GM23248 (cell line): ENCODE results near the gene ZFPM1.
"Not testable (repeated sequence)": the region's sequence is repeated elsewhere in the genome, so short reads cannot be mapped to it uniquely, and the experiment has no call there.

ENCODE experiments used
- EZH2 ChIP-seq: fragments of 200-600 bp; sonication (generic); IDR thresholded peaks from 2 replicates; pipeline ENCODE4 v1.6.1; 2018; ENCODE audit warnings: antibody characterized with exemption, mild to moderate bottlenecking; ENCODE audit not compliant: insufficient read depth, poor library complexity, severe bottlenecking
- EZH2phosphoT487 ChIP-seq: fragments of 200-600 bp; sonication (generic); IDR thresholded peaks from 2 replicates; pipeline ENCODE4 v1.6.1; 2018; ENCODE audit warnings: antibody characterized with exemption, moderate library complexity, mild to moderate bottlenecking, low read depth; ENCODE audit not compliant: insufficient read depth

GRCh38 chr16:88517208-88517774 is 64.2 kb downstream of the ZFPM1 start:
- not testable (repeated sequence) for TF ChIP-seq EZH2phosphoT487, EZH2
